Measurements from ENCODE around the gene INMT.

The INMT gene

GRCh38 chr7:30805081-30805691 lies 53.3 kb downstream of the INMT start:
- H3K4me3 ChIP-seq (replicated peaks; ENCODE audit: low read depth, low read length) = no peak overlapping the region
- no peak for TF ChIP-seq CTCF (IDR thresholded peaks at IDR 0.05; ENCODE audit: low read depth, low read length, missing control alignments)
- DNase-seq (ENCODE audit: extremely low read depth, low read depth) = no peak

- TF ChIP-seq CTCF (IDR thresholded peaks at IDR 0.05; ENCODE audit: low read depth, low read length, missing control alignments) = no peak
- H3K4me3 ChIP-seq (replicated peaks; ENCODE audit: low read depth, low read length) = no peak overlapping the region
- DNase-seq (ENCODE audit: extremely low read depth, low read depth) = no peak
Observed at GRCh38 chr7:30805931-30806330, 54.0 kb downstream of the INMT start.
